Ramos (cell line): Measurements from ENCODE around the gene SP140.
"Not testable (repeated sequence)": the region's sequence is repeated elsewhere in the genome, so short reads cannot be mapped to it uniquely, and the experiment has no call there.

ENCODE experiments used
- in situ Hi-C: fragments of 300-500 bp; cut with MboI; formaldehyde crosslinking; loops from one replicate; pipeline ENCODE4 v1.14.3; 2022; ENCODE audit warnings: low sequenced_read_pairs; ENCODE audit not compliant: unreplicated experiment

The SP140 gene

GRCh38 chr2:230322561-230323384, 97.2 kb downstream of the SP140 start:
- in situ Hi-C loops: loop anchor here (10.0 kb wide), 1 partner anchor 282 kb away; no protein-coding TSS in a partner anchor

- in situ Hi-C loops: loop anchor here (10.0 kb wide), 1 partner anchor 281 kb away; no protein-coding TSS in a partner anchor
Observed at GRCh38 chr2:230323385-230324106, 98.0 kb downstream of the SP140 start.

- in situ Hi-C loops: loop anchor here (10.0 kb wide), 1 partner anchor 280 kb away; no protein-coding TSS in a partner anchor
Observed at GRCh38 chr2:230324503-230324902, 99.0 kb downstream of the SP140 start.

GRCh38 chr2:230325316-230326243, 100.0 kb downstream of the SP140 start:
- in situ Hi-C loops: loop anchor here (10.0 kb wide), 1 partner anchor 279 kb away; no protein-coding TSS in a partner anchor

- in situ Hi-C loops: loop anchor here (10.0 kb wide), 1 partner anchor 278 kb away; no protein-coding TSS in a partner anchor
Observed at GRCh38 chr2:230326453-230327417, 101.2 kb downstream of the SP140 start, which contains the start of gene SP140L. Gene SP140L, plus strand, starts transcription at chr2:230327193. Its CDS starts 77 bp downstream, at chr2:230327270.

GRCh38 chr2:230327418-230328154, 102.0 kb downstream of the SP140 start:
- in situ Hi-C loops: loop anchor here (10.0 kb wide), 1 partner anchor 277 kb away; no protein-coding TSS in a partner anchor

- in situ Hi-C loops: loop anchor here (10.0 kb wide), 1 partner anchor 277 kb away; no protein-coding TSS in a partner anchor
Observed at GRCh38 chr2:230328155-230328458, 102.6 kb downstream of the SP140 start.

- in situ Hi-C loops: loop anchor here (10.0 kb wide), 1 partner anchor 275 kb away; no protein-coding TSS in a partner anchor
Observed at GRCh38 chr2:230329946-230330605, 104.5 kb downstream of the SP140 start.

GRCh38 chr2:230330725-230331124, 105.2 kb downstream of the SP140 start:
- in situ Hi-C loops: no loop called here

GRCh38 chr2:230335461-230335863, 109.9 kb downstream of the SP140 start:
- in situ Hi-C loops: no loop called here

GRCh38 chr2:230335864-230336506, 110.4 kb downstream of the SP140 start:
- in situ Hi-C loops: no loop called here

- in situ Hi-C loops: not testable (repeated sequence)
Observed at GRCh38 chr2:230341936-230342528, 116.5 kb downstream of the SP140 start.

GRCh38 chr2:230343041-230343624, 117.6 kb downstream of the SP140 start:
- in situ Hi-C loops: not testable (repeated sequence)

GRCh38 chr2:230343747-230344146, 118.2 kb downstream of the SP140 start:
- in situ Hi-C loops: no loop called here

GRCh38 chr2:230346465-230346864, 120.9 kb downstream of the SP140 start:
- in situ Hi-C loops: no loop called here

- in situ Hi-C loops: no loop called here
Observed at GRCh38 chr2:230346921-230347533, 121.5 kb downstream of the SP140 start.
